HG02798 (cell line): Measurements from ENCODE around the gene SIM2.

ENCODE experiments used
- ATAC-seq: cut with Tn5 transposase; IDR thresholded peaks from one replicate; pipeline ENCODE4 v1.9.1; 2021; ENCODE audit warnings: mild to moderate bottlenecking; ENCODE audit not compliant: unreplicated experiment, poor library complexity

SIM2 gene

DNA sequence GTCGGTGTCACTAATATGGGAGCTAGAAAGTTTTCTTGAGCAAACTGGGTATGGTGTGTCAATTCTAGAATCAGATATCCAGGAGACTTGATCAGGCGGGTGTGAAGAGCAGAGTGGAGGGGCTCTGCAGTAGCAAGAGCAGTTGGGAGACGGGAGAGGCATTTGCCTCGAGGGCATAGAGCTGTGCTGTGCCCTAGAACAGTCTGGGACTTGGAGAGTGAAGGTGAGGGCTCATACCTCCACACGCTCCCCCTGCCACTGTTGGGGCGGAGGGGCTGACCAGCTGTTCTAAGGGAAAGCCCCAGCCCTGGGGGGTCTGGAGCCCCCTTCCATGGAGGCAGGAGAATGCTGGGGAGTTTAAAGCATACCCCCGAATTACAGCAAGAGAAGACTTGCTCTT is 33.8 kb downstream of the SIM2 start:
- ATAC-seq, result no peak

- no peak for ATAC-seq
Measured at GRCh38 chr21:36733857-36734256, 34.9 kb downstream of the SIM2 start.

DNA sequence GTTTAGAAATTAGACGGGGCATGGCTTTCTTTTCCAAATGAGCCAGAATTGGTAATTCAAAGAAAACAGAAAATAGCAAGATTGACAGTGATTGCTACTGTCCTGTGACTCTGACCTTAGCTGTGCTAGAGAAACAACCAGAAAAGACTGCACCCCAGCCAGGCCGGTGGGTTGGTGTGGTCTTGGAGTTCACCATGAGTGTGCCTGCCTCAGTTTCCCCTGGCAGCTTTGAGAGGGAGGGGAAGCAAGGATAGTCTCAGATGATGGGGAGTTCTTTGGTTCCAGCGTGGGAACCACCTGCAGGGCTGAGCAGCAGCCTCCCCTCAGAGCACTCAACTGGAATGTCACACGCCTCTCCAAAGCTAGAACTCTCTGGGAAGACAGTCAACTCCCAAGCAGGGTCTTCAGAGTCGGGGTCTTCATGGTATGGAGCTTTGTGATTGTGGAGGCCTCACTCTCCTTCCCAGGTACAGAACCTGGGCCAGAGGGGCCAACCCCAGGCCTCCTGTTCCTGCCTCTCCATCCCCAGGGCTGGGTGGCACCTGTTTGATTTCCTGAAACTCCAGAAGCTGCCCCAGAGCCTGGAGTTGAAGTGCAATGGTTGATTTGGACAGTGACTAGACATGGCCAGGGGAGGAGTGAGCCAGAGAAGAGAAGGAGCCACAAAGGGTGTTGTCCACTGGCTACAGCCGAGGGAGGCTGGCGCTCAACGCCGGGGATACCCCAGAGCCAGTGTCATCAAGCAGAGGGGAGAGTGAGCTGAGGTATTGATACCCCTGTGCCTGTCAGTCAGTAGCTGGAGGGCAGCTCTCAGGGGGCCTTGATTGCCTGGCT is 35.7 kb downstream of the SIM2 start:
- no peak for ATAC-seq

GRCh38 chr21:36735201-36735515 is 36.2 kb downstream of the SIM2 start:
- ATAC-seq, result no peak

DNA sequence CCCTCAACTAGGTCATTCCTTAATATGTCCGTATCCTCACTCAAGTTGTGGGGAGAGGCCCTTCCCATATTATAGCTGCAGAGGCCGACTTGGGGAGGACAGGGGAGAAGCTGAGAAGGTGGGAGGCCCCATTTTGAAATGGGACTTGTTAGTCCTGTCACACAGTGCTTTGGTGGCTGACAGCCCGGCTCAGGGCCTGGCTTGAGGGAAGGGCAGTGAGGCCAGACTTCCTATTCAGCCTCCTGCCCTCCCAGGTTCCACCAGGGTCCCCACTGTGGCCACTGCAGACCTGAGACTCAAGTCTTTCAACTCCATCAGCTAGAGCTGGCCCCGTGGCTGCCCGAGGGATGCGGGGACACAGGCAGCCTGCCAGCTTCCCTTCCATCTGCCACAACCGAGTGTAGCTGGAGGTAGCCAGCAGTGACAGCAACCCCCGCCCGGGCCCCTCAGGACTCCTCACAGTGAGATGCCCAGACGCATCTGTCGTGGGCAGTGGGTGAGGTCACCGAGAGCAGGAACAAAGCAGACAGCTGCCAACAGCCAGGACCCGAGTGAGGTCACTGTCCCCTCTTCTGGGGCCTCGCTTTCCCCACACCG is 36.9 kb downstream of the SIM2 start:
- ATAC-seq, result no peak

DNA sequence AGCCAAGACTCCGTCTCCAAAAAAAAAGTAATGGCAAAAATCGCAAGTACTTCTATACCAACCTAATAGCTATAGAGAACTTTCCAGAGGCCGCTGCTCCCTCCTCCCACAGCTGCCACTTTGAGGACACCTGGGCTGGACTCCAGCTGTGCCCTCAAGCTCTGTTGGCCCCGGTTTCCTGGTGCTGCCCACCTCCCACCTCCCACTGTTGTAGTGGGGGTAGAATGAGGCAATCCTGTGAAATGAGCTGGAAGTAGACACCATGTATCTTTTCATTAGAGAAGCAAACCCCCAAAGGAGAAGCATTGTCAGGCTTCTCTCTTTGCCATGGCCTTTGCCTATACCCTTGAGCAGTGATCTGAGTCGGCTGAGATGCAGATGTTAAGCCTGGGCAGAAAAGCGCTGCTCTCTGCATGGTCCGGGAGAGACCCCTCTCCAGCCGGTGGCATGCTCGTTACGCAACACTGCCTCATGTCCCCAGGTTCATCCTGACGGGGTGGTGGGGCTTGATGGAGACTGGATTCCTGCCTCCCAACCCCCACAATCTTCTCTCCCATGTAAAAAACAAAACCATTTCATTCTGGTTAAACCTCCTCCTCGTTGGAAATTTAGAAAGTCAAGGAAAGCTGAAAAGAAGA is 39.7 kb downstream of the SIM2 start:
- no peak for ATAC-seq

DNA sequence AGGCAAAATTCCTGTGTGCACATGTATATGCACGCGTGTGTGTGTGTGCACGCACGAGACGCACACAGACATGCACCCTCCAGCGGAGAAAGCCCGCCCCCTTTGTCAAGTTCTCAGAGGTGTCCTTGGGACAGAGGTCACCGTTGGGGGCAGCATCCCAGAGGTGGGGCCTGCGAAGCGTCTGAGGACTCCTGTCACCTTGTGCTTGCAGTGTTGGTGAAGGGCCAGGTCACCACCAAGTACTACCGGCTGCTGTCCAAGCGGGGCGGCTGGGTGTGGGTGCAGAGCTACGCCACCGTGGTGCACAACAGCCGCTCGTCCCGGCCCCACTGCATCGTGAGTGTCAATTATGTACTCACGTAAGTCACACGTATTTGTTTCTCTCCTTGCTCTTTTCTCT is 42.6 kb downstream of the SIM2 start:
- no peak for ATAC-seq

DNA sequence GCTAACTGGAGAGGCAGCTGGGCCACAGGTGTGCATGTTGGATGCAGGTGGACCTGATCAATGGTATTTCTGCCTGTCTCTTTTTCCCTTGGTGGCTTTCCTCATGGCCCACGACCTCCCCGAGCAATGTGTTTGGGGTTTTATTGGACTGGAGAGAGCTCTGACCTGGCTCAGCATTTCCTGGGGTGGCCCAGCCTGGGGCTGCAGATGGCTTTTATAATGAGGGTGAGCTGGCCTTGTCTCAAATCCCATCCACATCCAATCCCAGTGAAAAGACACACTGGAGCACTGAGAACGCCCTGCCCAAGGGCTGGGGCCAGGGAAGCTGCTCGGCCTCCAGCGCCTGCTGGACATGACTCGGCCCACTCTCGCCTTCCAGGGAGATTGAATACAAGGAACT is 44.1 kb downstream of the SIM2 start:
- ATAC-seq, result no peak

GRCh38 chr21:36743446-36743845 is 44.5 kb downstream of the SIM2 start:
- ATAC-seq, result no peak

GRCh38 chr21:36744190-36744559 is 45.3 kb downstream of the SIM2 start:
- no peak for ATAC-seq

DNA sequence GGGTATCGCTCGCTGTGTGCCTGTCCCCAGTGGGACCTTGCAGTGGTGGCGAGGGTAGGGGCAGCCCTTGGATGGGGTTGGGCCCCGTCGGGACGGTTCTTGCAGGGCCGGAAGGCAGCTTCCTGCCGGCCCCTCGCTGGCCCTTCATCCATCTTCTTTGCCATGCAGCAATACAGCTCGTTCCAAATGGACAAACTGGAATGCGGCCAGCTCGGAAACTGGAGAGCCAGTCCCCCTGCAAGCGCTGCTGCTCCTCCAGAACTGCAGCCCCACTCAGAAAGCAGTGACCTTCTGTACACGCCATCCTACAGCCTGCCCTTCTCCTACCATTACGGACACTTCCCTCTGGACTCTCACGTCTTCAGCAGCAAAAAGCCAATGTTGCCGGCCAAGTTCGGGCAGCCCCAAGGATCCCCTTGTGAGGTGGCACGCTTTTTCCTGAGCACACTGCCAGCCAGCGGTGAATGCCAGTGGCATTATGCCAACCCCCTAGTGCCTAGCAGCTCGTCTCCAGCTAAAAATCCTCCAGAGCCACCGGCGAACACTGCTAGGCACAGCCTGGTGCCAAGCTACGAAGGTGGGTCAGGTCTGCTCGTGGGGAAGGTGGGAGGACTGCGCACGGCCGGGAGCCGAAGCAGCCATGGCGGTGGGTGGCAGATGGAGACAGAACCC is 45.8 kb downstream of the SIM2 start:
- no peak for ATAC-seq

- no peak for ATAC-seq
Measured at GRCh38 chr21:36745459-36745858, 46.5 kb downstream of the SIM2 start.

DNA sequence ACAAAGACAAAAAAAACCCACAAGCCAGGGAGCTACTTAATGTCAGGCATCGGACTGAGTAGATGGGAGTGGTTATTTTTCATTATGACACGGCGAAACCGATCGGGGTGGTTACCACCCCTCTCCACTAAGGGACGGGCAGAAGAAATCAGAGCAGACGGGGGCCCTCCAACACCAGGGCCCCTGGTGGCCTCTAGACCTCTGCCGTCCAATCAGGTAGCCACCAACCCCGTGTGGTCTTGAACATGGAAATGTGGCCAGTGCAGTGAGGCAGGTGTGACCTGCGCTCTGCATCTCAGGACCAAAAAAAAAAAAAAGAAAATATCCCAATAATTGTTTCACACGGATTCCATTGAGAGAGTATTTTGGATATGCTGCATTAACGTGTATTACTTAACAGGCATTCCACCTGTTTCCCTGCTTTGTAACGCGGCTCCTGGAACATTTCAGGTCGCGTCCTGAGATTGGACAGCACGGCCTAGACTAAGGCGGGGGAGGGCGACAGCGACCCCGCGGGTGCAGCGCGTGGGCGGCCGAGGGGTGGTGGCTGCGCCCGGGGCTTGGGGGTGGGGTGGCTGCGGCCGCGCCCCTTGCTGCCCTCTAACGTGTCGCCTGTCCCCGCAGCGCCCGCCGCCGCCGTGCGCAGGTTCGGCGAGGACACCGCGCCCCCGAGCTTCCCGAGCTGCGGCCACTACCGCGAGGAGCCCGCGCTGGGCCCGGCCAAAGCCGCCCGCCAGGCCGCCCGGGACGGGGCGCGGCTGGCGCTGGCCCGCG is 48.3 kb downstream of the SIM2 start:
- ATAC-seq, result no peak

- no peak for ATAC-seq
Measured at GRCh38 chr21:36747815-36748383, 49.0 kb downstream of the SIM2 start.

- no peak for ATAC-seq
Measured at GRCh38 chr21:36749935-36750575, 51.1 kb downstream of the SIM2 start.

- ATAC-seq, result no peak
Measured at GRCh38 chr21:36750576-36750959, 51.7 kb downstream of the SIM2 start.

- no peak for ATAC-seq
Measured at GRCh38 chr21:36751383-36751782, 52.5 kb downstream of the SIM2 start.

- ATAC-seq, result no peak
Measured at GRCh38 chr21:36753556-36753955, 54.6 kb downstream of the SIM2 start.

- ATAC-seq, result no peak
Measured at GRCh38 chr21:36754241-36754898, 55.5 kb downstream of the SIM2 start.
